Neural progenitor cell (in vitro differentiated cells): Measurements from ENCODE around the gene SLC39A3. TPM values are rescaled to one million over a fixed set of nuclear protein-coding genes. Genes with fewer than 3 reads are reported as not detected.

Experiments
- DNase-seq: peaks from one replicate; pipeline ENCODE4 v3.0.0-alpha.2; 2016; ENCODE audit warnings: low spot score
- H2AFZ ChIP-seq: fragments of 200-600 bp; sonication (generic); replicated peaks from 2 replicates; pipeline ENCODE4 v1.6.1; 2016; ENCODE audit warnings: antibody characterized with exemption
- H3F3A ChIP-seq: fragments of 200-600 bp; sonication (generic); 2 replicates; pipeline ENCODE4 v1.6.1; 2016; ENCODE audit warnings: antibody characterized with exemption, low read depth
- H3K27ac ChIP-seq: fragments of 200-600 bp; sonication (generic); 2 replicates; pipeline ENCODE4 v1.5.1; 2016; ENCODE audit warnings: mild to moderate bottlenecking
- H3K27me3 ChIP-seq: fragments of 200-600 bp; sonication (generic); 2 replicates; pipeline ENCODE4 v1.6.1; 2016; ENCODE audit warnings: mild to moderate bottlenecking, moderate library complexity
- H3K36me3 ChIP-seq: fragments of 200-600 bp; sonication (generic); 2 replicates; pipeline ENCODE4 v1.5.1; 2016
- H3K4me1 ChIP-seq: fragments of 200-600 bp; sonication (generic); 2 replicates; pipeline ENCODE4 v1.6.1; 2016; ENCODE audit warnings: mixed run types
- H3K4me2 ChIP-seq: fragments of 200-600 bp; sonication (generic); 2 replicates; pipeline ENCODE4 v1.6.1; 2016
- H3K4me3 ChIP-seq: fragments of 200-600 bp; sonication (generic); 2 replicates; pipeline ENCODE4 v1.5.1; 2016
- H3K79me2 ChIP-seq: fragments of 200-600 bp; sonication (generic); 2 replicates; pipeline ENCODE4 v1.6.1; 2016; ENCODE audit warnings: low read depth
- H3K9ac ChIP-seq: fragments of 200-600 bp; sonication (generic); 2 replicates; pipeline ENCODE4 v1.6.1; 2016
- H3K9me3 ChIP-seq: fragments of 200-600 bp; sonication (generic); 2 replicates; pipeline ENCODE4 v1.5.1; 2016; ENCODE audit warnings: low read depth
- H4K20me1 ChIP-seq: fragments of 200-600 bp; sonication (generic); 2 replicates; pipeline ENCODE4 v1.6.1; 2016; ENCODE audit warnings: low read depth
- H3K27ac Mint-ChIP-seq: 3 replicates; pipeline ENCODE4 v1.8.0; 2021; ENCODE audit warnings: mixed read lengths
- H3K27me3 Mint-ChIP-seq: 2 replicates; pipeline ENCODE4 v1.8.0; 2022; ENCODE audit warnings: low read depth, mild to moderate bottlenecking, inconsistent platforms, moderate library complexity, mixed read lengths; ENCODE audit not compliant: insufficient read depth
- H3K36me3 Mint-ChIP-seq: 3 replicates; pipeline ENCODE4 v1.8.0; 2021; ENCODE audit warnings: mixed read lengths
- H3K4me1 Mint-ChIP-seq: 3 replicates; pipeline ENCODE4 v1.8.0; 2021; ENCODE audit warnings: mixed read lengths
- H3K4me3 Mint-ChIP-seq: 3 replicates; pipeline ENCODE4 v1.8.0; 2021; ENCODE audit warnings: mild to moderate bottlenecking, moderate library complexity, mixed read lengths
- H3K9me3 Mint-ChIP-seq: 3 replicates; pipeline ENCODE4 v1.8.0; 2020; ENCODE audit warnings: mixed read lengths
- CTCF ChIP-seq: fragments of 200-600 bp; sonication (generic); IDR thresholded peaks from 2 replicates; pipeline ENCODE4 v1.5.1; 2017; ENCODE audit warnings: antibody characterized with exemption, mild to moderate bottlenecking
- EZH2 ChIP-seq: fragments of 200-600 bp; sonication (generic); IDR thresholded peaks from 2 replicates; pipeline ENCODE4 v1.6.1; 2017; ENCODE audit warnings: antibody characterized with exemption, mild to moderate bottlenecking, moderate library complexity
- EZH2phosphoT487 ChIP-seq: fragments of 200-600 bp; sonication (generic); IDR thresholded peaks from 2 replicates; pipeline ENCODE4 v1.6.1; 2017; ENCODE audit warnings: antibody characterized with exemption
- total RNA-seq: library from RNA; depleted of rRNA; stranded (reverse); fragments of >200 nt; gene quantifications from 2 replicates; pipeline ENCODE4 v1.2.3, GENCODE V29; 2015; ENCODE audit warnings: low replicate concordance

SLC39A3 gene
- total RNA-seq, 1 donor from 2014 or later: 6.1 TPM

- Mint-ChIP-seq H3K27me3 (peaks cover 2% of the 10 kb centered on the region), H3K4me1 (peaks cover 7% of the 10 kb centered on the region), H3K9me3 (no peaks in the 10 kb centered on the region), H3K27ac (no peak overlapping the region), H3K4me3 (no peak overlapping the region), H3K36me3 (peaks cover 12% of the 10 kb centered on the region)
- H2AFZ ChIP-seq: no peak overlapping the region
- DNase-seq: no peak
- no peak overlapping the region for H3K27ac ChIP-seq
- H3K36me3 ChIP-seq: no peaks in the 10 kb centered on the region
- H3K4me1 ChIP-seq: no peaks in the 10 kb centered on the region
- no peak for TF ChIP-seq EZH2
- TF ChIP-seq EZH2phosphoT487: no peak
- no peak for TF ChIP-seq CTCF
- peaks cover 79% of the 10 kb centered on the region for H4K20me1 ChIP-seq
- no peak overlapping the region for H3K4me2 ChIP-seq
- no peak overlapping the region for H3K9ac ChIP-seq
- no peaks in the 10 kb centered on the region for H3K27me3 ChIP-seq
- H3K4me3 ChIP-seq: no peak overlapping the region
- no peaks in the 10 kb centered on the region for H3F3A ChIP-seq
- H3K79me2 ChIP-seq: peaks cover 85% of the 10 kb centered on the region
- H3K9me3 ChIP-seq: no peaks in the 10 kb centered on the region
These were observed 34.4 kb upstream of the SLC39A3 start for GRCh38 chr19:2774083-2774679.

- H3K36me3 Mint-ChIP-seq: peaks cover 8% of the 10 kb centered on the region
- Histone ChIP-seq H3K4me3 (no peak overlapping the region), H3K27me3 (no peaks in the 10 kb centered on the region), H3K36me3 (no peaks in the 10 kb centered on the region), H3K9ac (no peak overlapping the region), H3K4me1 (no peaks in the 10 kb centered on the region), H4K20me1 (peaks cover 73% of the 10 kb centered on the region), H3K9me3 (no peaks in the 10 kb centered on the region), H3K27ac (no peak overlapping the region), H2AFZ (no peak overlapping the region), H3F3A (no peaks in the 10 kb centered on the region), H3K4me2 (no peak overlapping the region), H3K79me2 (peaks cover 75% of the 10 kb centered on the region)
- peak overlapping the region; percentile 53 for H3K27ac Mint-ChIP-seq
- TF ChIP-seq EZH2 (no peak), CTCF (no peak), EZH2phosphoT487 (no peak)
- no peak for DNase-seq
- H3K4me3 Mint-ChIP-seq: no peak overlapping the region
- peaks cover 7% of the 10 kb centered on the region for H3K4me1 Mint-ChIP-seq
- H3K9me3 Mint-ChIP-seq: no peaks in the 10 kb centered on the region
- no peaks in the 10 kb centered on the region for H3K27me3 Mint-ChIP-seq
These were observed 32.2 kb upstream of the SLC39A3 start for GRCh38 chr19:2771786-2772674.

- Mint-ChIP-seq H3K27me3 (no peaks in the 10 kb centered on the region), H3K4me1 (peaks cover 9% of the 10 kb centered on the region), H3K36me3 (peaks cover 4% of the 10 kb centered on the region), H3K27ac (no peak overlapping the region), H3K9me3 (no peaks in the 10 kb centered on the region), H3K4me3 (no peak overlapping the region)
- H3K27ac ChIP-seq: no peak overlapping the region
- H3K4me1 ChIP-seq: no peaks in the 10 kb centered on the region
- peaks cover 57% of the 10 kb centered on the region for H4K20me1 ChIP-seq
- H3K9me3 ChIP-seq: no peaks in the 10 kb centered on the region
- H3K27me3 ChIP-seq: no peaks in the 10 kb centered on the region
- H3F3A ChIP-seq: no peaks in the 10 kb centered on the region
- no peak overlapping the region for H3K4me3 ChIP-seq
- peaks cover 58% of the 10 kb centered on the region for H3K79me2 ChIP-seq
- no peaks in the 10 kb centered on the region for H3K36me3 ChIP-seq
- H3K4me2 ChIP-seq: no peak overlapping the region
- no peak overlapping the region for H2AFZ ChIP-seq
- H3K9ac ChIP-seq: no peak overlapping the region
- no peak for DNase-seq
- TF ChIP-seq EZH2phosphoT487: no peak
- no peak for TF ChIP-seq EZH2
- TF ChIP-seq CTCF: no peak
These were observed 30.5 kb upstream of the SLC39A3 start for GRCh38 chr19:2770055-2771013.
